PFSK-1 (cell line): ENCODE data around the gene LRRC27.

Experiments
- FOXP2 ChIP-seq: optimal IDR thresholded peaks from 2 replicates; pipeline ENCODE3; 2011; ENCODE audit warnings: borderline replicate concordance, control low read depth, inconsistent platforms; ENCODE audit not compliant: insufficient read depth; ENCODE audit errors: extremely low read length, extremely low read depth
- POLR2AphosphoS5 ChIP-seq: IDR thresholded peaks from 2 replicates; pipeline ENCODE4 v1.6.1; 2012; ENCODE audit warnings: low read depth, mild to moderate bottlenecking, control low read depth, low read length, moderate library complexity
- REST ChIP-seq, 2 experiments: IDR thresholded peaks; 2 replicates each; pipeline versions ENCODE4 v1.6.1 to v1.8.0; 2011 to 2012; ENCODE audit warnings: low read depth in 2 of 2, low read length in 2 of 2, control low read depth in 1 of 2, inconsistent platforms in 1 of 2, mild to moderate bottlenecking in 1 of 2, moderate library complexity in 1 of 2; ENCODE audit not compliant: insufficient read depth in 1 of 2
- SIN3A ChIP-seq: IDR thresholded peaks from 2 replicates; pipeline ENCODE4 v1.6.1; 2012; ENCODE audit warnings: mild to moderate bottlenecking, low read length, moderate library complexity, borderline replicate concordance; ENCODE audit not compliant: insufficient read depth
- TAF1 ChIP-seq: IDR thresholded peaks from 2 replicates; pipeline ENCODE4 v1.6.1; 2012; ENCODE audit warnings: low read length, control low read depth, borderline replicate concordance; ENCODE audit not compliant: insufficient read depth

Gene LRRC27

GRCh38 chr10:132368391-132368790 lies 36.4 kb downstream of the LRRC27 start:
- TF ChIP-seq TAF1 (no peak), FOXP2 (no peak), POLR2AphosphoS5 (no peak), REST (IDR thresholded peaks at IDR 0.05; ENCODE audit: insufficient read depth in 1 of 2, low read depth in 2 of 2, low read length in 2 of 2) (no peak), SIN3A (no peak)

- TF ChIP-seq REST (IDR thresholded peaks at IDR 0.05; ENCODE audit: insufficient read depth in 1 of 2, low read depth in 2 of 2, low read length in 2 of 2) (no peak), SIN3A (no peak), TAF1 (no peak), FOXP2 (no peak), POLR2AphosphoS5 (no peak)
These were observed 37.1 kb downstream of the LRRC27 start for GRCh38 chr10:132368881-132369635.

DNA sequence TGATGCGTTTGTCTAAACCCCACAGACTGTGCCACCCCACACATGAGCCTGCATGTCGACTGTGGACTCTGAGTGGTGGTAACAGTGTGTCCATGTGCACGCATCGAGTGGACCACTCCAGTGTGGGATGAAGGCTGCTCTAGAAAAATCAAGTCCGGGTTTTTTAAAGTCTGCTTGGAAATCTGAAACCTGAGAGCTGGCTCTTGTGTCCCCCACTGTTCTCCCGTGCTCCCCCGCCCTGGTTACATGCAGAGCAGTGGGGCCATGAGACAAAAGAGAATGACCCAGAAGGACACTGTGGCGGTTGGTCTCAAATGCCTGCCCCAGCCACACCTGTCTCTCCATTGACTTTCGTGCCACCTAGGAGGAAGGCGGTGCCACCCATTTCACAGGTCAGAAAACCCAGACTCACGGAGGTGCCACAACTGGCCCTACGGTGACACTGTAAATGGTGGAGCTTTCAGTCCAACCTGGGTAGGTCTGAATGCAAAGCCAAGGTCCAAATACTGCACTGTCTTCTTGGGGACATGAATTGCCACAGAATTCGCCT lies 37.7 kb downstream of the LRRC27 start:
- TF ChIP-seq TAF1 (no peak), SIN3A (no peak), FOXP2 (no peak), REST (IDR thresholded peaks at IDR 0.05; ENCODE audit: insufficient read depth in 1 of 2, low read depth in 2 of 2, low read length in 2 of 2) (no peak), POLR2AphosphoS5 (no peak)

GRCh38 chr10:132370426-132371340 lies 38.7 kb downstream of the LRRC27 start:
- TF ChIP-seq POLR2AphosphoS5 (no peak), TAF1 (no peak), REST (IDR thresholded peaks at IDR 0.05; ENCODE audit: insufficient read depth in 1 of 2, low read depth in 2 of 2, low read length in 2 of 2) (no peak), SIN3A (no peak), FOXP2 (no peak)
